GM18873 (cell line): ENCODE data around the gene TMEM273.

Experiments used
- ATAC-seq: cut with Tn5 transposase; IDR thresholded peaks from one replicate; pipeline ENCODE4 v1.9.1; 2021; ENCODE audit warnings: mild to moderate bottlenecking, moderate library complexity, moderate number of reproducible peaks; ENCODE audit not compliant: unreplicated experiment, low FRiP score

Gene TMEM273

DNA sequence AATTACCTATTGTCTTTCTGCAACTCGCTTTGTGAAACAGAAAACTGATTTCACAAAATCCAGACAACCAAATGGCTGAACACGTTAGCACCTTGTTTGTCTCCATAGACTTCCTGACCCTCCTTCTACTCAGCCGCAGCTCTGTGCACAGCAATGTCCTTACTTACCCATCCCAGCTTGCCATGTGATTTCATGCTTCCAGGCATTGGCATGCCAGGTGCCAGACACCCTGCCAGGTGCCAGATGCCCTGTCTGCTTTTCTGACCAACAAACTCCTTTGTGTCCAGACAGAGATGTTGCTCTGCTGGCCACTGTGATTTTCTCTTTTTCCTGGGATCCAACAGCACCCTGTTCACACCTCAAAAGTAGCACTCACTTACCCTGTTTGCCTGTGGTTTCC is 38.3 kb downstream of the TMEM273 start:
- no peak for ATAC-seq

DNA sequence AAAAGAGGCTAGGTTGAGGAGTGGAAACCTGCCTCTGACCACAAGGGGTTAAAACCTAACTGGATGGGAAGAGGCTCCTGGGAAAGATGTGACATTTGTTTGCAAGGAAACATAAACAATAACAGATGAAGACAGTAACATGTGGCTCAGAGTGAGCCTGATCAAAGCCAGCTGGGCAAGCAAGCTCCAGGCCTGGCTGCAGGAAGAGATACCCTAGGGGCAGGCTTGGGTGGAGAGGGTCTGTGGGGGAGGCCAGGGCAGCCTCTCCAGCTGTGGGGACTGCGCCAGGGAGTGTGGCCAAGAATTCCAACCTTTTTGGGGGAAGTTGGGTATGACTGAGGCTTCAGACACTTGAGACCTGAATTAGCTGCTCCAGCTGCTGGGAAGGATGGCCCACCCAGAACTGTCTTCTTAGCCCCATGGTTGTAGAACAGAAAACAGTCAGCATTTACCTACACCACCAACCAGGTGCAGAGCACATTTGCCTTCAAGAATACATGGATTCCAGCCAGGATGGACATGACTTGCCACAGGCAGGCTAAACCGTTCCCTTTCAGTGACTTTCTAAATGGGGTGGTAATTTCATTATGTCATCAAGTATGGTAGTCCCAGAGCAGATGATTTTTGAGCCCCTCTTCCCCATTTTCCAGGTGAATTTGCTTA is 44.0 kb downstream of the TMEM273 start:
- ATAC-seq = no peak

DNA sequence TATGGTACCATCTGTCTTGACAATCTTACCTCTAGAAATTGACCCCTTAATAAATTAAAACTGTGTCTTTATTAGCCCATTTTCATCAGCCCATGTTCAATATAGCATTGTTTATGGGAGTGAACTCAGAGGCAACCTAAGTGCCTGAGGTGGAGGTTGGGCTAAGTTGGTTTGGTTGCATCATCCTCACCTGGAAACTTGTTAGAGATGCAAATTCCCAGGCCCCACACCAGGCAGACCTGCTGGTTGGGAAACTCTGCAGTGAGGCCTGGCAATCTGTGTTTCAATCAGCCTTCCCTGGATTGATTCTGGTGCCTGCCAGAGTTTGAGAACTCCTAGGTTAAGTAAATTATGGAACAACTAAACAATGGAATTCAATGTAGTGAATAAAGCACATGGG is 44.9 kb downstream of the TMEM273 start:
- ATAC-seq = no peak

DNA sequence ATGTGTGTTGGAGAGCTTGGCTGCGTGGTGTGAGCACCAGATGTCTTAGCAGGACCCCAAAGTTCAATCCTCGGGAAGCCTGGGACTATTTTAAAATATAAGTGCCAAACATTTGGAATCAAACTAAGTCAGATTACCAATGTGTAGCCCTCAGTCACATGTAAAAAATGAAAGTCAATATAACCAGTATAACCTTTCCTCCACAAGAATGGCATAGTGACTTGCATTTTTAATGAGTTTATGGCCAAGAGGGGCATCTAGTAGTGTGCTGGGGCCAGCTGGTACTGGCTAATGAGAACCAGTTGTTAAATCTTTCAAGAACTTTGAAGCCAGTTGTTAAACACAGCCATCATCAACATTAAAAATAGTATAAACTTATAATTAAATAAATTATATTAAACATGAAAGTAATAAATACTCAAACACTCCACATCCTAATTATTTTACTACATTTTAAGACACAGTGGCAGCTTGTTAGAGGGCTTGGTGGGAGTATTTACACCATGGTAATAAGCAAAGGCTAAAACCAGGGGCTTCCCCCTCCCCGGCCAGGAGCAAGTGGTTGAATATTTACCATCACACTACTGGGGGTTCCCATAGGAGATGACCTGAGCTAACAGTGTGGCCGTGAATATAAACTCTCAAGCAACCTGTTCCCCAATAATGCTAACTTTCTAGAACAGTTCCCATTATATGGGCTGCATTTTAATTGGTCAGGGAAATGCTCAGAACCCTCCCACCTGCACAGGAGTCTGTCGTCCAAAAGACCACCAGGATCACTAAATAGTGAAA is 46.5 kb downstream of the TMEM273 start:
- peak; percentile 73 for ATAC-seq

DNA sequence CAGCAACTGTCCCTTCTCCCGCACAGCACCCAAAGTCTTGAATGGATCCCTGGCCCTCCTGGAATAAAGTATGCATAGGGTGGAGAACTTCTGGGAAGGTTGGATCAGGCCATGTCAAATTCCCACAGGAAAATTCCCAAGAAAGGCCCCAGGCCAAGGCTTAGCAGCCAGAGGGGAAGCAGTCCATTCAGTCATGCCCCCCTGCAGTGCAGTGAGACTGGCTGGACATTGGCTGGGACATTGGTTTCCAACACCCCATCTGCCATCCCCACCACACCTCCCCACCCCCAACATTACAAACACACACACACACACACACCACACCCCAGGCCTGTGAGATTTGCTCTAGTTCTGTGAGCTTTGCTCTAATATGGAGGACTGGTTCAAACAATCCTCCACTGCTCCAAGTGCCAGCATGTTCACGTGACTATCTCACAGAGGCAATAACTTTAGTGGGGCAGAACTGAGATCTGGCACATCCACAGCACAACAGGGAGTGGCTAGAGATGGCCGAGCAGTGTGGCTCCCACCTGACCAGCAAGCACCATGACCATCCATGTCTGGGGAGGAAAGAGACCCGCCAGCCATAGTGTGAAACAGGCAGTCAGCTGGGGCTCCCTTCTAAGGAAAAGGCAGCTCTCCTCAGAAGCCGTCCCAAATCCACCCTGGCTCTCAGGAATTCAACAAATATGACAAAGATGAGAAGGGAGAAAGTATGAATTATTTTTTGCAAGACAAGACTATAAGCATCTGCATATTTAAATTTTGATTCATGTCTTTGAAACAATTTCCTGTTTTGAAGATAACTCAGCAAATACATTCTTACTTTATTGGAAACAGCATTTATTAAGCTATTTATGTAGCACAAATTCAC is 47.6 kb downstream of the TMEM273 start:
- no peak for ATAC-seq

DNA sequence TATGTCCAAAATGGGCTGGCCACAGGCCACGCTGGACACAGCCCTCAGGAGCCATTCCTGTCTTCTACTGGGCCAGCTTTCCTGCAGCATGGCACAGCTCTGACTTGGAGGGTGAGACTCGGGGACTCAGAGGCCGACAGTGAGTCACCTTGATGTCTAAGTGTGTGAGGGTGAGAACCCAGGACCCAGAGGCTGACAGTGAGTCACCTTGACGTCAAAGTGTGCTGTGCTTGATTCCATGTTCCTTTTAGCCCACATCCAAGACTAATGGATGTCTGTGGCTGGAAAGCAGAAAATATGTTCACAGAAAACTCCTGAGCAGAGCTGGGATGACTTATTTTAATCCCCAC is 48.4 kb downstream of the TMEM273 start:
- no peak for ATAC-seq

DNA sequence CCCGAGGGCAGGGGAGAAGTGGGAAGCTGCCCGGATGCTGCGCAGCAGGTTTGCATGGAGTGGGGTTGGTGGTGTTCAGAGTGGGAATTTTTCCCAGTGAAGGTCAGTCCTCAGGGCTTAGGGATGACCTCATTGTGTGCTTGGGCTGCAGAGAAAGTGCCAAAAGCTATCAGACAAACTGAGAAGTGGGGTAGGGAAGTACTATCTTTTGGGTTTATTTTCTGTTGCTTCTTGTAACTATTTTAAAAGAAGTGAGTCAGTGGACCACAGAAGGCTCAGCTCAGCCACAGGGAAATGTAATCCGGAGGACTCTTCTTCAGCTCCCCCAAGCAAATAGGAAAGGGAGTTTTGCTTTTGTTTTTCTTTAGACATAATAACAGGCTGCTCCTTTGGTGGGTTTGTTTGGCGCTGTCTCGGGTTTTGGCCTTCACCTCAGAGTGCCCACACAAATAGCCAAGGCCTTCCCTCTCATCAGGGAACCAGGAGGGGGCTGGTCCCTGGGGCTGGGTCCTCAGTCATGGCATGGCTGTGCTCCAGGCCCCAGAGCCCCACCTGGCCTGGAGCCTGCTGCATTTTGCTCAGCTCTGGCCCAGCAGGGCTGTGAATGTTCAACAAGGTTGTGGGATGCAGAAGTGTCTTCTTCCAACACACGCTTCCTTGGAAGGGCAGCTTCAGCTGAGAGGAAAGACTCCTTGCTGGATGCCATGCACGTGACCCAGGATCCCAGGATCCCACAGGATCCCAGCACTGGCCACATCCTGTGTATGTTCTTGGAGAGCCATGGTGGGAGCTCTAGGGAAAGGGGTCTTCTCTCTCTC is 49.0 kb downstream of the TMEM273 start:
- no peak for ATAC-seq

DNA sequence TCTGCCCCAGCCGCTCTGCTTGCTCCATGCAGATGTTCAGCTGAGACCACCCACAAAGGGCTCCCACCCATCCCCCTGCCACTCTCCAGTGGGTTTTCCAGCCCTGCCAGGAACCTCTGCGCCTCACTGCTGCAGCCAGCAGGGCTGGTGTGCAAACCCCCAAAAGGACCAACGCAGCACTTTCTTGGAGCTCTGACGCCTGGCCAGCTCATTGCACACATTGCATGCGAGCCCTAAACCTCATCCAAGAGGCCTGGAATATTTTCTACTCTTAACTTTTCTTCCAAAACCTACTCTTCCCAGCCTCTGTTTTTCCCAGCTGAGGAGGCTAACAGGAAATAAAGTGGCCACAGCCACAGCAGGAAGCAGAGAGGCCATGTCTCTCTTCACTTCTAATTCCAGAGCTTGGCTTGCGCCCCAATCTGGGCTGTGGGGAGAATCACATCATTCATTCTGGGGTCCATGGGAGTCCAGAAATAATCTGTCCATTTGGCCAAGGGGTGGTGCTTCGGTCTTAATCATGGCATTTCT is 49.8 kb downstream of the TMEM273 start:
- ATAC-seq = no peak

DNA sequence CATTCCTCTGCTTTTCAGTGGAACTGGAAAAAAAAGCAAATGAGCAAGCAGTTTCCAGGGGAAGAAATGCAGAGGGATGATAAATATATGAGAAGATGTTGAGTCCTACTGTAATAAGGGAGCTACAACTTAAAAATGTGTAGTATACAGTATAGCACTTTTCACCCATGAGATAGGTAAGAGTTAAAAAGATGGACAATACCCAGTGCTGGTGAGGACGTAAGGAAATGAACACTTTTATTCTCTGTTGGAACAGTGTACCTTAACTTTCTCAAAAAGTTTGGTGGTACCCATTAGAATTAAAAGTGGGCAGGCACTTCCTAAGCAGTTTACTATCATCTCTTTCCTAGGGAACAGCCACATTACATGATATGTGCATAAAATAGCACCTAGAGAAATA is 51.7 kb downstream of the TMEM273 start:
- no peak for ATAC-seq

DNA sequence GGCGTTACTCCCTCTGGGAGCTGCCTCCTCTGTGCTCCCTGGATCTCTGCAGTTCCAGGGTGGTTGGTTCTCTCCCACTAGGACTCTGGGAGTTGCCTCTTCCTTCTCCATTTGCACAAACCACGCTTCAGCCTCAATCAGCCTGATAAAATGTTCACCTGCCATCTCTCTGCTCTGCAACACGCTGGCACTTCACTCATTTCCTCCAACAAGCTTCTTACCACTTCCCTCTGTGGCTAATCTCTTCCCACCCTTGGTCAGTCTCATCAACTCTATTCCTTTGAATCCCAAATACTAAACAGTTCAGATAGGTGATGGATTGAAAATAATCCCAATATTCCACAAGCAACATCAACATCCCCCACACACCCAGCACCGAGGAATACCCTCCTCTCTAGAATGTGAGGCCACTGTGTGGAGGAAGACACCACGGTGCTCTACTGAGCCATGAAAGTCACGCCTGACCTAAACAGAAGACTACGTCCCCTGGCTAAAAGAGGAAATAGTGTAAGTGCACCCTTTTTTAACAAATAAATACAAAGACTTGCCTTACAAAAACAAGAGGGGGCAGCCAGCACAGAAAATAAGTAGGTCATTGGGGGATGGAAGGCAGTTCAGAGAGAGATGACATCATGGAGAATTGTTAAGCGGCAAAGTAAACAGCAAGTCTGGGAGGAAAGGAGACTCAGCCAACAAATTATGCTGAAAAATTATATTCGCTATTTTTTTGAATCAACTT is 52.4 kb downstream of the TMEM273 start:
- no peak for ATAC-seq

DNA sequence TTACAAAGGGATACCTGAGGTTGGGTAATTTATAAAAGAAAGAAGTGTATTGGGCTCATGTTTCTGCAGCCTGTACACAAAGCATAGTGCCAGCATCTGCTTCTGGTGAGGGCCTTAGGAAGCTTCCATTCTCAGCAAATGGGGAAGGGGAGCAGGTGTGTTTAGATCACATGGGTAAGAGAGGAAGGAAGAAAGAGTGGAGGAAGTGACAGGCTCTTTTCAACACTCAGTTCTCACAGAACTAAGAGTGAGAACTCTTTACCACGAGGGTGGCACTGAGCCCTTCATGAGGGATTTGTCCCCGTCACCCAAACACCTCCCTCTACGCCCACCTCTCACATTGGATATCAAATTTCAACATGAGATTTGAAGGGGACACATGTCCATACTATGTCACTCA is 53.9 kb downstream of the TMEM273 start:
- ATAC-seq = no peak

DNA sequence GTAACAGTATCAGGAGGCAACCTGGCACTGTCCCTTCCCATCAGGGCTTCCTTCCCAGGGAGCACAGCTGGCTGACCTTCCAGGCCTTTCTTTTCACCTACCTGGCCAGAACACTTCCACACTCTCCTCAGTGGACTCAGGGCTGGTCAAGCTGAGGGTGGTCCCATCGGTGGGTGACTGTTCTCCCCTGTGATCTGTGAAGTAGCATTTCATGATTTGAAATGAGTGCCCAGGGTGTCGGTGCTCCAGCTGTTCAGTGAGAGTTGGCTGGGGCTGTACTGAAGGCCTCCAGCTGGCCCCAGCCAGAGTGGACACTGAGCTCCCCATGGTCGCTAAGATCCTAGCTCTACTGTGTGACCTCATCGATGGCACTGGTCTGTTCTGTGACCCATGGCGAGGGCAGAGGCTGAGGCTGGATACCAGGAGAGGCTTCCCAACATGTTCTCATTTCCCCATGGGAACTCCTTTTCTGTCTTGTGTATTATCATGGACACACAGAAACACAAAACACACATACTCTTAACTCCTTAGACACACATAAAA is 54.4 kb downstream of the TMEM273 start, which contains the start of gene FAM170B:
Gene FAM170B (minus strand): TSS at position 316 of the 543 bp plus-strand sequence. CDS start 103 bp downstream, at position 213.
- no peak for ATAC-seq

DNA sequence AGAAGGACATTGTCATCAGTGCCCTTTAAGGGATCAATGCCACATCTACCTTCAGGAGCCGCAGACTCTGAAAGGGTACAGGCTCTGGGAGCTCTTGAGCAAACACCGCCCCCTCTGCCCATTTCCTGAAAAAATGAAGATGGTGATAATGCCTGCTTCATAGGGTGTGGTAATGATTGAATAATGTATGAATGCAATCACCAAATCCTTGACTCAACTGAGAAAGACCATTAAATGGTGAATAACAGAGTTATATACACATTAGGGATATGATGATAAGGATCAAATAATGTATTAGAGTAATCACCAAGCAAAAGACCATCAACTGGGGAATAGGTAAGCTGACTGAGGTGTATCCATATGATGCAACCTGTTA is 55.8 kb downstream of the TMEM273 start:
- no peak for ATAC-seq

DNA sequence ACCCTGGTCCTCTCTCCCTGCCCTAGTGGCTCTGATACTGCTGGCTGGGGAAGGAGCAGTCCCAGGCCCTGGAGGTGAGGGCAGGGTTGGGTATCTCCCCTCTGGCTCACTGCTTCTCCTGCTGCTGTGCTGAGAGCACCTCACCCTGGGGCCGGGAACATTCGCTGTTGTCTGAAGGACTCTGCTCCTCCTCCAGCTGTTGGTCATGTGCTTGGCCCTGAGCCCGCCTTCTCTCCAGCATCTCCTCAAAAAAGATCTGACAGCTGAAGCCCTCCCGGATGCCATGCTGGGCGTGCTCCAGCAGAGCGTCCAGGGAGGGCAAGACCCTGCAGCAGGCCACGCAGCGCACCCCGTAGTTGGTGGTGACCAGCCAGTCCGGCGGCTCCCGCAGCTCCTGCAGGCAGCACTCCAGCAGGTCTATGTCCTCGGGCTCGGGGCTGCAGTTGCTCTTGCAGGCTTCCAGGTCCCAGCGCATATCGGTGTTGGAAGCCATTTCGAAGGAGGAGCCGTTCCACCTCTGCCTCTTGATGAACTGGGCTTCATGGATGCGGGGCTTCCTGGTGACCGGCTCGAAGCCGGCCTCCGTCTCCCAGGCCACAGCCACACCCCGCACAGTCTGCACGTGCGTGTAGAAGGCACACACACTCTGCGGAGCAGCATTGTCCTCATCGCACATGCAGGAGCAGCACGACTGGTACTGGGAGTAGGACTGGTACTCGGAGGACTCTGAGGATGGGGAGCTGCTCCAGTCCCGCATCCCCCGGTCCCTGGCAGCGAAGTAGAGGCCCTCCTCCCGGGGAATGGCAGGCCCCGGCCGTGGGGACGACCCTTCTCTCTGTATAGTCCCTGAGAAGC is 56.5 kb downstream of the TMEM273 start:
- ATAC-seq = no peak

DNA sequence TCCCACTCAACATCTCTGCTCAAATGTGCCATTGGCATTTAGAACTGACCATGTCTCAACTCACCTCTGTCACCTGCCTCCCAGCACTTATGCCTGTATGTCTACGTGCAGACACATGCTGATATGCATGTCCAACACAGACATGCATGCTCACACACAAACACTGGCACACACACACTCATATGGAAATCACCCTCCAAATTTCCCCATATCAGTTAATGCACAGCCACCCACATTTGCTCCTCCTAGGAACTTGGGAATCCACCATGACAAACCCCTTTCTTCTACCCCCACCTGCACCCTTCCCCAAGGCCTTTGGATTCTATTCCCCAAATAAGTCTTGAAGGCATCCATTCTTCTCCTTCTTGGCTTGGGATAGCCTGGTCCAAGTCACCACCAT is 58.8 kb downstream of the TMEM273 start:
- ATAC-seq = no peak

DNA sequence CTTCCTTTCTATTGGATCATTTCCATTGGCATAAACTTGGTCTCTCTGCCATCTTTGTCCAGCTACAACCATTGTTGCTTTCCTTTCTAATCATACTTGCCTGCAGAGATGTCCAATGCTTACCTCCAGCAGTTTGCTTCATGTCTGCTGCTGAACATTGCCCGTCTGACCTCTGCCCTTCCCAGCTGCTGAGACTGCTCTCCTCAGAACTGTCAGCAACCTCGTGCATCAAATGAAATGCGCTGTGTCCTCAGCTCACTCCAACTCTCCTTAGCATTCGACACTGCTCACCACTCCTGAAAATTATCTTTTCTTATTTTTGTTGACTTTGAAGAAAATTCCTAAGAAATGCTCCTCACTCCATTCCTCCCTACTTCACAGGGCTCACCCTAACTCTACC is 59.3 kb downstream of the TMEM273 start:
- ATAC-seq = no peak

DNA sequence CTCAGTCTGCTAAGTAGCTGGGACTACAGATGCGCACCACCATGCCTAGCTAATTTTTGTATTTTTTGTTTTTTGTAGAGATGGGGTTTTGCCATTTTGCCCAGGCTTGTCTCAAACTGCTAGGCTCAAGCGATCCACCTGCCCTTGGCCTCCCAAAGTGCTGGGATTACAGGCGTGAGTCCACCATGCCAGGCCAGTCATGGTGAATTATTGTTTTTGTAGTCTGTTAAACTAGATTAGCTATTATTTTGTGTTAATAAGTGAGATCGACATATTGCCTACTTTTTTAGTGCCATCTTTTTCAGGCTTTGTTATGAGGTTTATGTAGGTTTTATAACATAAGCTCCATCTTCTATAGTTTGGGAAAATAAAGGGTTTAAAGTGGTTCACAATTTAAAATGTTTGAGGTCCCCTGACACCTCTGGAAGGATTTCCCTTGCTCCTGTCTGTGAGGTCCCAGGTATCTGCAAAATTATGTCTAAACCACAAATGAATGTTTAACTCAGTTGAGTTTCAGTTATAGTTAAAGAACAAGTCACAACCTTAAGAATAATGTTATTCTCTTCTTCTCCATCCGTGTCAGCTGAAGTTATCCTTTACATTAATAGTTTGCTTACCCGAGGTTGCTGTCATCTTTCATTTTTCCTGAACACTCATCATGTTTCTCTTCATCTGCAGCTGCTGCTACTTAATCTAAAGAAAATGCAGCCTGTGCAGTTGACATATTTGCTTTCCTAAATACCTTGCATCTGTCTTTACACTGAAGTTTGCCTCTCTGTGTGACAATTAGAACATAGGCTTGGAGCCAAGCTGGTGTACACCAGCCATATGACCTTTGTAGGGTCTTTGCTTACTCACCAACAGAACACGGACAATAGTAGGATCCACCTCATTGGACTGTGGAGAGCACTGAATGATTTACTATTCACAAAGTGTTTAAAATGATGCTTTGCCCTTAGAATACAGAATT is 63.9 kb downstream of the TMEM273 start:
- no peak for ATAC-seq
